HEK293 (cell line): ENCODE data around the gene HSF5.

Experiments
- CTCF ChIA-PET: fragments of 350-600 bp; formaldehyde crosslinking; extraction: SDS; loops from one replicate; lab custom pipeline; 2021; ENCODE audit warnings: antibody characterized with exemption; lab: Yijun Ruan, JAX
- POLR2A ChIA-PET: fragments of 300-600 bp; formaldehyde crosslinking; extraction: SDS; loops from one replicate; lab custom pipeline; 2020; ENCODE audit warnings: antibody characterized with exemption, inconsistent platforms; lab: Yijun Ruan, JAX
- H3K27ac ChIP-seq: fragments of 200-500 bp; sonication (Bioruptor generic); 2 replicates; pipeline ENCODE4 v1.5.1; 2014; ENCODE audit warnings: low read depth, low read length, control low read depth, inconsistent platforms; ENCODE audit errors: extremely low read depth
- H3K36me3 ChIP-seq, 2 experiments: fragments of 200-500 bp in 1 of 2; sonication (Bioruptor generic) in 1 of 2; 1 replicate in 1 of 2; 2 replicates in 1 of 2; pipeline ENCODE4 v1.5.1; 2014 to 2017; ENCODE audit warnings: inconsistent platforms in 2 of 2, low read length in 2 of 2; ENCODE audit not compliant: control insufficient read depth in 2 of 2, insufficient read depth in 1 of 2
- H3K4me1 ChIP-seq: fragments of 200-500 bp; sonication (Bioruptor generic); 2 replicates; pipeline ENCODE4 v1.5.1; 2014; ENCODE audit warnings: mild to moderate bottlenecking, low read length, inconsistent platforms; ENCODE audit not compliant: control insufficient read depth, insufficient read depth
- H3K4me3 ChIP-seq: 2 replicates; pipeline ENCODE4 v1.5.1; 2011; ENCODE audit warnings: low read depth, mild to moderate bottlenecking, control low read depth, low read length, moderate library complexity
- H3K9me3 ChIP-seq: fragments of 200-500 bp; sonication (Bioruptor generic); 2 replicates; pipeline ENCODE4 v1.5.1; 2014; ENCODE audit warnings: low read depth, low read length, inconsistent platforms; ENCODE audit not compliant: control insufficient read depth, insufficient read depth
- GLIS1 ChIP-seq: fragments of 450-650 bp; formaldehyde crosslinking; IDR thresholded peaks from 2 replicates; pipeline ENCODE4 v1.5.1; 2016; ENCODE audit warnings: missing biosample characterization, missing genetic modification characterization
- PATZ1 ChIP-seq: fragments of 450-650 bp; formaldehyde crosslinking; IDR thresholded peaks from 2 replicates; pipeline ENCODE4 v1.5.1; 2016; ENCODE audit warnings: missing biosample characterization, missing genetic modification characterization
- PRDM10 ChIP-seq: fragments of 450-650 bp; formaldehyde crosslinking; IDR thresholded peaks from 2 replicates; pipeline ENCODE4 v1.5.1; 2016; ENCODE audit warnings: missing biosample characterization, missing genetic modification characterization
- PRDM6 ChIP-seq: fragments of 450-650 bp; formaldehyde crosslinking; IDR thresholded peaks from 2 replicates; pipeline ENCODE4 v1.5.1; 2017; ENCODE audit warnings: missing biosample characterization, missing genetic modification characterization
- TSHZ1 ChIP-seq: fragments of 450-650 bp; formaldehyde crosslinking; IDR thresholded peaks from 2 replicates; pipeline ENCODE4 v1.5.1; 2016; ENCODE audit warnings: missing biosample characterization, missing genetic modification characterization, borderline replicate concordance
- ZBTB20 ChIP-seq: fragments of 450-650 bp; formaldehyde crosslinking; IDR thresholded peaks from 2 replicates; pipeline ENCODE4 v1.5.1; 2016; ENCODE audit warnings: missing biosample characterization, missing genetic modification characterization
- ZFHX2 ChIP-seq: fragments of 450-650 bp; formaldehyde crosslinking; conservative IDR thresholded peaks from 2 replicates; pipeline ENCODE4 v1.5.1; 2016; ENCODE audit warnings: missing biosample characterization, missing genetic modification characterization
- ZNF140 ChIP-seq: fragments of 450-650 bp; formaldehyde crosslinking; IDR thresholded peaks from 2 replicates; pipeline ENCODE4 v1.5.1; 2016; ENCODE audit warnings: missing biosample characterization, missing genetic modification characterization
- ZNF169 ChIP-seq: fragments of 450-650 bp; formaldehyde crosslinking; IDR thresholded peaks from 2 replicates; pipeline ENCODE4 v1.5.1; 2016; ENCODE audit warnings: missing biosample characterization, missing genetic modification characterization
- ZNF394 ChIP-seq: fragments of 450-650 bp; formaldehyde crosslinking; IDR thresholded peaks from 2 replicates; pipeline ENCODE4 v1.5.1; 2016; ENCODE audit warnings: missing biosample characterization, missing genetic modification characterization, mild to moderate bottlenecking, moderate library complexity, borderline replicate concordance
- ZNF48 ChIP-seq: fragments of 450-650 bp; formaldehyde crosslinking; IDR thresholded peaks from 2 replicates; pipeline ENCODE4 v1.5.1; 2016; ENCODE audit warnings: missing biosample characterization, missing genetic modification characterization
- ZNF645 ChIP-seq: fragments of 450-650 bp; formaldehyde crosslinking; IDR thresholded peaks from 2 replicates; pipeline ENCODE4; 2016; ENCODE audit warnings: missing biosample characterization, missing genetic modification characterization
- ZSCAN18 ChIP-seq: fragments of 450-650 bp; formaldehyde crosslinking; IDR thresholded peaks from 2 replicates; pipeline ENCODE4 v1.5.1; 2016; ENCODE audit warnings: missing biosample characterization, missing genetic modification characterization
- ZSCAN30 ChIP-seq: fragments of 450-650 bp; IDR thresholded peaks from 2 replicates; pipeline ENCODE4 v1.5.1; 2018; ENCODE audit warnings: missing biosample characterization, mild to moderate bottlenecking, missing genetic modification characterization, moderate library complexity

The HSF5 gene

GRCh38 chr17:58412064-58412703, 76.0 kb downstream of the HSF5 start:
- no peak overlapping the region for H3K27ac ChIP-seq
- no peaks in the 10 kb centered on the region for H3K9me3 ChIP-seq
- CTCF ChIA-PET, result interaction anchor here (0.8 kb wide), 1 partner anchor 28 kb away, joined by 3 read pairs; no protein-coding TSS in a partner anchor
- peaks cover 33% of the 10 kb centered on the region for H3K4me1 ChIP-seq
- peak; percentile 12; the same call in 1 of the 2 replicates for TF ChIP-seq PRDM6 (tag by site-specific recombination)
- no peak for TF ChIP-seq ZNF140
- TF ChIP-seq PATZ1, result no peak
- no peak for TF ChIP-seq TSHZ1 (tag by site-specific recombination)
- TF ChIP-seq ZSCAN18, result no peak
- no peak for TF ChIP-seq ZNF645
- TF ChIP-seq ZFHX2, result no peak
- TF ChIP-seq ZSCAN30 (tag by site-specific recombination), result no peak
- TF ChIP-seq ZNF169, result no peak
- no peak for TF ChIP-seq ZNF394 (tag by site-specific recombination)
- no peak for TF ChIP-seq ZBTB20 (tag by site-specific recombination)
- no peak for TF ChIP-seq ZNF48 (tag by site-specific recombination)
- no peak for TF ChIP-seq GLIS1
- peak; percentile 57 for TF ChIP-seq PRDM10 (tag by site-specific recombination)
- H3K4me3 ChIP-seq, result no peak overlapping the region
- POLR2A ChIA-PET, result interaction anchor here (0.5 to 1.3 kb wide), 2 partner anchors 51 to 60 kb away, joined by 3 read pairs; partner anchors contain the start of gene SUPT4H1
- H3K36me3 ChIP-seq, result no peaks in the 10 kb centered on the region; a peak in 1 of 3 replicates
